AG04450 (cell line): ENCODE data around the gene CDX1. TPM values are rescaled to one million over a fixed set of nuclear protein-coding genes. Genes with fewer than 3 reads are reported as not detected.
A peak's percentile ranks its signal among the peaks of the same experiment; 100 is the strongest.

Experiments used
- CTCF ChIA-PET: fragments of 300-600, 350-600 bp; formaldehyde crosslinking; extraction: SDS; loops from one replicate; lab custom pipeline; 2022; ENCODE audit warnings: antibody characterized with exemption, inconsistent platforms; lab: Charles Lee
- POLR2A ChIA-PET: fragments of 350-600 bp; formaldehyde crosslinking; extraction: SDS; loops from one replicate; lab custom pipeline; 2021; ENCODE audit warnings: antibody characterized with exemption, inconsistent platforms; lab: Yijun Ruan, JAX
- DNase-seq: peaks from one replicate; pipeline ENCODE4 v3.0.0-alpha.2; 2011; ENCODE audit warnings: low read depth, low spot score
- H3K27ac ChIP-seq: one replicate; pipeline ENCODE4 v1.5.1; 2012; ENCODE audit warnings: low read depth, low read length, control low read depth
- H3K27me3 ChIP-seq: one replicate; pipeline ENCODE4 v1.6.0; 2012; ENCODE audit warnings: low read length; ENCODE audit not compliant: control insufficient read depth, insufficient read depth
- H3K4me3 ChIP-seq: 2 replicates; pipeline ENCODE4 v1.5.1; 2011; ENCODE audit warnings: mild to moderate bottlenecking, low read depth, low read length, control low read depth
- H3K9me3 ChIP-seq: 2 replicates; pipeline ENCODE4 v1.5.1; 2012; ENCODE audit warnings: low read length; ENCODE audit not compliant: control insufficient read depth, insufficient read depth
- polyA plus RNA-seq: library from polyadenylated mRNA; depleted of rRNA; stranded (reverse); fragments of >200 nt; gene quantifications from 2 replicates; pipeline ENCODE4 v1.2.3, GENCODE V29; 2011
- TF ChIP-seq, protein P1 (sequence below): IDR thresholded peaks from 2 replicates; pipeline ENCODE4 v1.5.1; 2011; ENCODE audit warnings: low read depth, low read length, control low read depth, inconsistent platforms

CDX1 gene
- polyA plus RNA-seq, 1 experiment: 0.30 TPM

DNA sequence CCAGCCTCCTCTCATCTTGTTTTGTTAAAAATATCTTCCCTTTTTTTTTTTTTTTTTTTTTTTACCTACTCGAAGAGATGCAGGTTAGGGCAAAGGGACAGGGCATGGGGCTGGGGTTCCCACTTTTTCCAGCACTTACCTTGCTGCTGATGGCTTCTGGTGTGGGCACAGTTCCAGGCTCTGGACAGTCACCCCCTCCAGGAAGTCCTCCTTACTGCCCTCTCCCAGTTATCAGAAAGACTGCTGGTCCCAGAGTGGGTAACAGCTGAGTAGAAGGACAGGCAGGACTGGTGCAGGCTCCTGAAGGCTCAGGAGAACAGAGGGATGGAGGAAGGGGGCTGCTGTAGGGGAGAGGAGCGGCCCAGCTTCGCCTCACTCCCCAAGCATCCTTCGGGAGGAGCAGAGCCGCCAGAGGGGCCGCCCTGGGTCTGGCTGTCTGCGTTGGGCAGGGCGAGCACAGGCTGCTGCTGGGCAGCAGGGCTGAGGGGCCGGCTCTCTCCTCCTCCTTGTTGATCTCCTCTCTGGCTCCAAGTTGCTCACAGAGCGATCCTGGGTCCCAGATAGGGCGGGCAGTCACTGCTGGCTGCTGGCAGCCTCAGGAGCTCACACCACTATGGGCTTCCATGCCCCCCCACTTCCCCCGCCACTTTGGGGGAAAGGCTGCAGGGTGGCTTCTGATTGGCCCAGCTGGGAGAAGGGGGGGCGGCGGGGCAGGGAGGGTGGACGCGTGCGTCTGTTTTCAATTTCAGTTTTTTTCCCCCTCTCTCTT lies 11.1 kb upstream of the CDX1 start, which contains the start of gene PDGFRB:
Gene PDGFRB (minus strand): TSS at position 588 of the 769 bp plus-strand sequence. CDS start 18,798 bp downstream, outside the sequence.
- Histone ChIP-seq H3K27me3 (no peaks in the 10 kb centered on the region), H3K9me3 (no peaks in the 10 kb centered on the region), H3K27ac (peak within 1 kb of the TSS; percentile 87), H3K4me3 (peak within 1 kb of the TSS; percentile 97)
- ChIA-PET CTCF (interaction anchor here (1.1 to 1.2 kb wide), 2 partner anchors 10 to 17 kb away, joined by 3 read pairs; no protein-coding TSS in a partner anchor), POLR2A (interaction anchor here (0.7 to 2.8 kb wide), 6 partner anchors 12 to 167 kb away, joined by 3 to 31 read pairs (median 5); no protein-coding TSS in a partner anchor)
- TF ChIP-seq, protein P1, sequence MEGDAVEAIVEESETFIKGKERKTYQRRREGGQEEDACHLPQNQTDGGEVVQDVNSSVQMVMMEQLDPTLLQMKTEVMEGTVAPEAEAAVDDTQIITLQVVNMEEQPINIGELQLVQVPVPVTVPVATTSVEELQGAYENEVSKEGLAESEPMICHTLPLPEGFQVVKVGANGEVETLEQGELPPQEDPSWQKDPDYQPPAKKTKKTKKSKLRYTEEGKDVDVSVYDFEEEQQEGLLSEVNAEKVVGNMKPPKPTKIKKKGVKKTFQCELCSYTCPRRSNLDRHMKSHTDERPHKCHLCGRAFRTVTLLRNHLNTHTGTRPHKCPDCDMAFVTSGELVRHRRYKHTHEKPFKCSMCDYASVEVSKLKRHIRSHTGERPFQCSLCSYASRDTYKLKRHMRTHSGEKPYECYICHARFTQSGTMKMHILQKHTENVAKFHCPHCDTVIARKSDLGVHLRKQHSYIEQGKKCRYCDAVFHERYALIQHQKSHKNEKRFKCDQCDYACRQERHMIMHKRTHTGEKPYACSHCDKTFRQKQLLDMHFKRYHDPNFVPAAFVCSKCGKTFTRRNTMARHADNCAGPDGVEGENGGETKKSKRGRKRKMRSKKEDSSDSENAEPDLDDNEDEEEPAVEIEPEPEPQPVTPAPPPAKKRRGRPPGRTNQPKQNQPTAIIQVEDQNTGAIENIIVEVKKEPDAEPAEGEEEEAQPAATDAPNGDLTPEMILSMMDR: 0 out of 2 replicates have a peak, but pooled peaks have one; percentile 3
- peak; percentile 78 for DNase-seq

DNA sequence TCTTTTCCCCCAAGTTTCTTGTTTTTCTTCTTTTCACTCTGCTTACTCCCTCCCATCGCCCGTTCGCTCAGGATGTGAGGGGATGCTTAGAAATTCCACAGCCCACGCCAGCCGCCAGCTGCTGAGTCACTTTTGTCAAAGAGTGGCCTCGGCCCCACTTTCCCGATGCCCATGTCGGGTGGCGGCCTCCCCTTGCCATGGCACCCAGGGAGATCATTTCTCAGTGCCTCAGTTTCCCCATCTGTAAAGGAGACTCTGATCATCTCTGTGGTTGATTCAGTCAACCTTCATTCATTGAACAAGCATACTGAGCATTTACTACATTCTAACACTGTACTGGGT lies 10.6 kb upstream of the CDX1 start:
- peak overlapping the region; percentile 87 for H3K27ac ChIP-seq
- TF ChIP-seq, protein P1: no peak
- CTCF ChIA-PET: interaction anchor here (1.2 kb wide), 1 partner anchor 18 kb away, joined by 3 read pairs; no protein-coding TSS in a partner anchor
- H3K9me3 ChIP-seq: no peaks in the 10 kb centered on the region
- H3K27me3 ChIP-seq: no peaks in the 10 kb centered on the region
- DNase-seq: no peak
- POLR2A ChIA-PET: interaction anchor here (0.9 to 2.8 kb wide), 5 partner anchors 13 to 123 kb away, joined by 3 to 31 read pairs (median 6); no protein-coding TSS in a partner anchor
- H3K4me3 ChIP-seq: peak overlapping the region; percentile 97

DNA sequence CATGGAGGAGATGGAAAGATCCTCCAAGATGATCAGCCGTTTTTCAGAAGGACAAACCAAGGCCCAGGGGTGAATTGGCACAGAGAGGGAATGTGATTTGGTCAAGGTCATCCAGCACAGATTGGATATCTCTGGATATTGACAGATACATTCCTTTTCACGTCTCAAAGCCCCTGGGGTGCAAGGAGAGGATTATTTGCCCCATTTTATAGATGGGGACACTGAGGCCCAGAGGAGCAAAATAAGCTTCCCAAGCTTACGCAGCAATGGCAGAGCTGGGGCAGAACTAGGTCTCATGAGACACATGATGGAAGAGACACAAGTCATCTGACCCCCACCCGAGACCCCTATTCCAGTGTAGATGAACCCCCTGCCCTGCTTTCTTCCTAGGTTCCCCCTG lies 10.0 kb upstream of the CDX1 start:
- CTCF ChIA-PET: no interaction called here
- TF ChIP-seq, protein P1: no peak

DNA sequence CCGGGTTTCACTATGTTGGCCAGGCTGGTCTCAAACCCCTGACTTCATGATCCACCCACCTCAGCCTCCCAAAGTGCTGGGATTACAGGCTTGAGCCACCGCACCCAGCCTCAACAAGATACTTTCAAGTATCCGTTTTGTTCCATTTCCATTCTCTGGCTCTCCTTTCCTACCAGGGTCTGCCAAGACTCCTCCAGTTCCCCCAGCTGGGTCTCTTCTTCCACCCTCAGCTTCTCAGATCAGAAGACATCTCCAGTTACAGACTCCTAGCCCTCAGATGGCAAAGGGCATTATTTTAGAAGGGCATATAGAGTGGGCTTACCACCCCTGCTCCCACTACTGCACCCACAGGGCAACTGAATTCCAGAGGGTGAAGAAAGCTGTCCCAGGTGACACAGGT lies 9.4 kb upstream of the CDX1 start:
- CTCF ChIA-PET: no interaction called here
- no peak overlapping the region for H3K4me3 ChIP-seq
- no peaks in the 10 kb centered on the region for H3K9me3 ChIP-seq
- POLR2A ChIA-PET: interaction anchor here (1.7 kb wide), 1 partner anchor 18 kb away, joined by 10 read pairs; no protein-coding TSS in a partner anchor
- TF ChIP-seq, protein P1: no peak
- no peak for DNase-seq
- no peaks in the 10 kb centered on the region for H3K27me3 ChIP-seq
- H3K27ac ChIP-seq: peak overlapping the region; percentile 31

More for the DNA sequence above, 10.0 kb upstream of the CDX1 start:
- H3K9me3 ChIP-seq: no peaks in the 10 kb centered on the region
- POLR2A ChIA-PET: interaction anchor here (2.8 kb wide), 1 partner anchor 17 kb away, joined by 31 read pairs; no protein-coding TSS in a partner anchor
- H3K27me3 ChIP-seq: no peaks in the 10 kb centered on the region
- no peak for DNase-seq
- H3K4me3 ChIP-seq: no peak overlapping the region; the same call in 1 of the 2 replicates
- H3K27ac ChIP-seq: peak overlapping the region; percentile 87
